GM19238 (cell line): ENCODE measurements around the gene RPS6KA5.

Experiments used
- DNase-seq: peaks from one replicate; pipeline ENCODE4 v3.0.0; 2011; ENCODE audit warnings: low spot score; ENCODE audit not compliant: insufficient read length

RPS6KA5 gene

GRCh38 chr14:90810806-90811205 lies 249.6 kb downstream of the RPS6KA5 start:
- DNase-seq: no peak

DNA sequence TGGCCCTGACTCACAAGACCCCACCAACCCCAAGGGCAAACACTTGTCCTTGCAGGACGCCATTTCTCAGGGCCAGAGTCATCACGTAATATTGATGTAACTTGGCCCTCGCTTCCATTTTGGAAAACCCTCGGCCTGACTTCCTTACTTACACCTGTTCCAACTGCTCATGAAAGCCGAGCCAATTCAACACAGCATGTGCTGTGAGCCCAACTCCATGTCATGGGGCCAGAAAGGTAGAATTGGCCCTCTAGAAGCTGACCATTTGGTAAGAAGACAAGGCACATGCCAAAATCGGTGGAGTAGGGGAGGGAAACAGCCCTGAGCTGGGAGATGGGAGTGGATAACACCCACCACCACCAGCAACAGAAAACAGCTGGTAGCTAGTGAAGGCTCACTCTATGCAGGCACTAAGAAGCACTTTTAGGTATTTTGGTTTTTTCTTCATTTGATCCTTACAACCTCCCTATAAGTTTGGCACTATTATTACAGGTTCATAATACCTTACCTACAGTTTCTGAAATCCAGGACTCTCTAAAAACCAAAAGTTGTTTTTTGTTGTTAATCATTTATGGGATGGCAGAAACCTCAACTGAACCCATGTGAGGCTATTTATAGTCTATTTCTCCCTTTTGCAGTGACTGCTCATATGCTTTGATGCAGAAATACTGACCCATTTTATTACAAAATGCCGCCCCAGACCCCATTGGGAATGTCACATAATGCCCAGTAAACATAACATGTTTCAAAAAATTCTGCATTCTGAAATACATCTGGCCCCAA lies 250.7 kb downstream of the RPS6KA5 start:
- DNase-seq: no peak

DNA sequence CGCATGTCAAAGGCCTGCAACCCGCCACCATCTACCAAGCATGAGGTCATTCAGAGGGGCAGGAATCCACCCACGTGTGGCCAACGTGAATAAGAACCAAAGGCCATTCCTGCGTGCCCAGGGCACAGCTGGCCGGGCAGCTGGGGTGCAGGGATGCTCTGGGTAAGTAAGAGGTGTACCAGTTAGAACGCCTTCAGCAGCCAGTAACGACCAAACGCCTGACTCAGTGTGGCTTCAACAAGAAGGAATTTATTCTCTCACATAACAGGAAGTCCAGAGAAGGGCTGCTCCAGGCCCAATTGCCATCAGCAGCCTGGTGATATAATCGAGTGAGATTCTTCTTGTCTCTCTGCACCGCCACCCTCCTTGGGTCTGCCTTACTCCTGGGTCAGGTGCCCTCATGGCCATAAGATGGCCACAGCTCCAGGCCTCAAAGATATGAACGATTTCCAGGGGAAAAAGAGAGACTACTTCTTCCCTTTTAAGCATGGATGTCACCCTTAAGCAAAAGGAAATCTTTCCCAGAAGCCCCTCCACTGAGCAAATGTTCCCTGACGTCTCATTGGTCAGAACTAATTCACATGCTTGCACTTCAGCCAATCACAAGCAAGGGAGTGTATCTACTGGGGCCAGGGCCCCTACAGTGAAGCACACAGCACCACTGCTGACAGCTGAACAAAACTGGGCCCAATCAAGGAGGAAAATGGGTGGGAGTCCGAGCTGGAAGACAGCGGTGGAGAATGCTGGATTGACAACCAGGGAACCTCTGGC lies 251.5 kb downstream of the RPS6KA5 start:
- DNase-seq: no peak

DNA sequence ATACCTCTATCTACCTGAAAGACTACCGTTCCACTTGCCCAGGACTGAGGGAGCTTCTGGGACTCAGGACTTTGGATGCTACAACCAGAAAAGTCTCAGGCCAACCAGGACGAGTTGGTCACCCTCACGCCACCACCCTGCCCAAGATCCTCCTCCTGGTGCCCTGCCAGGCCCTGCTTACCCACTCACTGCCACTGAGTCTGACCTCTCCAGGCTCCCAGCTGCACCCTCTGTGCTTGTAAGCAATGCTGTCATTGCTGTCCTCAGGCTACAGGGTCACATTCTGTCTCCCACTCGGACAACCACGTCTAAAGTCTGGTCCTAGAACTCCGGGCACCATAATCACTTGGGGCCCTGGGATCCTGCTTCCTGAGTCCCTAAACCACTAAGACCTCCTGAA lies 253.4 kb downstream of the RPS6KA5 start:
- DNase-seq: no peak

DNA sequence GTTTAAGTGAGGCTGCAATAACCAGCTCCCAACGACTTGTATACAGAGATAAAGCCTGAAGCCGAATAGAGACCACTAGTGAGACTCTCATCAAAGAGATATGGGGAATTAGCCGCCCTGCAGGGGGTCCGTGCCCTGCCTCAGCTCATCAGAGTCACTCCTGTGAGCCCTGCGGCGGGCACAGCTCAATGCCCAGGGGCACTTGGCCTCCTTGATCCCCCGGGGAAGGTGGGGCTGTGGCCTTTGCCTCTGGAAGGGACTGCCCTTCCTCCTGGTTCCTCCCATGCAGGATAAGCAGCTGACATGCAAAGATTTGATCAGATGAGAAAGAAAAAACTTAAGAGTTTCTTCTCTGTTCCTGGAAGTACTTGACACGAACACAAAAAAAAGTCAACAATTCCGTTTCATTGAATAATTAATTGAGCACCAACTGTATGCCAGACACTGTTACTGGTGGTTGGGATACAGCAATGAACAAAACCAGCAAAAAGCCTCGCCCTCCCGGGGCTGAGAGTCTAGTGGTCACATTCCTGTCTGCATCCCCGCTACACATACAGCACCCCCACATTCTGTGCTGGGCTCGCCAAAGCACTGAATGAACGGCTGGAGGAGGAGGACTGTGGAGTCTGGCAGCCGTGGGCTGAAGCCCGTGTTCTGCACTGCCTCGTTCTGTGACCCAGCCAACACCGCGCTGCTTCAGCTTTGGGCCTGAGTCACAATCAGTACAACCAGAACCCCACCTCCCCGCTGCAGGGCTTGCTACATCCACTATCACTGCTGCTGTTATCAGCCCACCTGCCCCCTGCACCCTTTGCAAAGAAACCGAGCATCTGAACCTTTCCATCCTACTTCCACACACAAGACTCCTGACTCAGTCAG lies 254.5 kb downstream of the RPS6KA5 start:
- no peak for DNase-seq

- no peak for DNase-seq
These were observed 255.4 kb downstream of the RPS6KA5 start for GRCh38 chr14:90805084-90805391.

DNA sequence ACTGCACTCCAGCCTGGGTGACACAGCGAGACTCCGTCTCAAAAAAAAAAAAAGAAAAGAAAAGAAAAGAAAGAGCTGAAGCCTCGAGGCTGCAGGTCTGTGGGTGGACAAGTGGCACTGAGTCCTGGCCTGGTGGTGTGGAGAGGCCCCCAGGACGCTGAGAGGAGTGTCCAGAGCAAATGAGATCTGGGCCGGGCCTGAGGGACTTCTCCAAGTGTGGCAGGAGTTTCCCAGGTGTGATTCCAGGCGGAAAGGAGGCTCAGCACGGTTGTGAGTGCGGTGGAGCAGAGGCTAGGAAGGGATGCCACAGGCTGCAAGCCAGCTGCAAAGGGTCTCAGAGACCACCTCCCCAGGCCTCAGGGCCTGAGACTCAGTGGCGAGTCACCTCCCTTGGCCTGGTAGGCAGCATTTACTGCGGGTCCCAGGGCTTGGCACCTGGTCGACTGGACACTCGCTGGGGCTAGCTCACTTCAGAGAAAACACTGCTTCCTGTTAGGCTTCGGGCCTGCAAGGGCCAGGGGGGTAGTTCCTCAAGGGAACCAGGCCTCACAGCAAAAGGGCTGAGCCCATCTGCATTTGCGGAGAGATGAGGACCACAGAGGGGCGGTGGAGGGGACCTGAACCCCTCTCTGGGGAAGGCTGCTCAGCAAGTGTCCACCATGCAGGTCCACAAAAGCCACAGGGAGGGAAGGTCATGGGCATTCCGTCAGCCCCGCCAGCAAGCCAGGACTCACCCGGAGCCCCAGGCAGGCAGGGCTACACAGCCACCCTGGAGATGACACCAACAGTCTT lies 256.0 kb downstream of the RPS6KA5 start:
- DNase-seq: no peak

DNA sequence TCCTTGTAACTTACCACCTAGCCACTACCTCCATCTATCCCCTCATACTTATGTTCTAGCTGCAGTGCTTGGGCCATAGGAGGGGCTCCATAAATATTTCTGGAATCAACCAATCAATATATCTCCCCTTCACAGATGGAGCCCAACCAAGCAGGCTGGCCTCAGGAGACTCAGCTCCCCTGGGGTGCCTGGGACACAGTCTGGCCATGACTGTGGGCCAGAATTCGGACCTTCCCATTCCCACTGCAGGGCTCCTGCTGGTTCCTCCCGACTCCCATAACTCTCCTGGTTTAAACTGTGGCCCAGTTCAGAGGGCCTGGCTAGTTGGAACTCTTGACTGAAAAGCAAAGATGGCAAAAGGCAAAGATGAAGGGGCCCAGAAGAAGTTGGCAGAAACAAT lies 257.2 kb downstream of the RPS6KA5 start:
- DNase-seq: no peak

DNA sequence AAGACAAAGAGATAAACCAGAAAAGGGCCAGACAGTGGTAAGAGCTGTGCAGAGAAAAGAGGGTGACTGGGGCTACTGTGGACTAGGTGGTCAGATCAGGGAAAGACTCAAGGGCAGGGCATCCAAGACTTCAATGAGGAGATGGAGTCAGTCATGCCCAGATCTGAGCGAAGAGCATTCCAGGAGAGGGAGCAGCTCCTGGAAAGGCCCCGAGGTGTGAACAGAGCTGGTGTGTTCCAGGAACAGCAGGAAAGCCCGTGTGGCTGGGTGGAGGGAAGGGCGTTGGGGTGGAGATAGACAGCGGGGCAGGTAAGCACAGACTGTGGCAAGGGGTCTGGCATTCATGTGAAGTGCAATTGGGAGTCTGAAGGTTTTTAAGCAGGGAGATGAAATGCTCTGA lies 261.0 kb downstream of the RPS6KA5 start:
- DNase-seq: no peak

GRCh38 chr14:90797919-90798318 lies 262.5 kb downstream of the RPS6KA5 start:
- DNase-seq: no peak
